ENCODE results near the gene TMX2.

GRCh38 chr11:57703341-57703740 is 9.1 kb upstream of the TMX2 start:
- TF ChIP-seq POLR2AphosphoS5 (IDR thresholded peaks at IDR 0.05) (no peak), POLR2A (IDR thresholded peaks at IDR 0.05) (no peak), EP300 (IDR thresholded peaks at IDR 0.05) (no peak)
- TF ChIP-seq, protein P1, sequence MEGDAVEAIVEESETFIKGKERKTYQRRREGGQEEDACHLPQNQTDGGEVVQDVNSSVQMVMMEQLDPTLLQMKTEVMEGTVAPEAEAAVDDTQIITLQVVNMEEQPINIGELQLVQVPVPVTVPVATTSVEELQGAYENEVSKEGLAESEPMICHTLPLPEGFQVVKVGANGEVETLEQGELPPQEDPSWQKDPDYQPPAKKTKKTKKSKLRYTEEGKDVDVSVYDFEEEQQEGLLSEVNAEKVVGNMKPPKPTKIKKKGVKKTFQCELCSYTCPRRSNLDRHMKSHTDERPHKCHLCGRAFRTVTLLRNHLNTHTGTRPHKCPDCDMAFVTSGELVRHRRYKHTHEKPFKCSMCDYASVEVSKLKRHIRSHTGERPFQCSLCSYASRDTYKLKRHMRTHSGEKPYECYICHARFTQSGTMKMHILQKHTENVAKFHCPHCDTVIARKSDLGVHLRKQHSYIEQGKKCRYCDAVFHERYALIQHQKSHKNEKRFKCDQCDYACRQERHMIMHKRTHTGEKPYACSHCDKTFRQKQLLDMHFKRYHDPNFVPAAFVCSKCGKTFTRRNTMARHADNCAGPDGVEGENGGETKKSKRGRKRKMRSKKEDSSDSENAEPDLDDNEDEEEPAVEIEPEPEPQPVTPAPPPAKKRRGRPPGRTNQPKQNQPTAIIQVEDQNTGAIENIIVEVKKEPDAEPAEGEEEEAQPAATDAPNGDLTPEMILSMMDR (IDR thresholded peaks at IDR 0.05): no peak
